GM21825 (cell line): ENCODE results near the gene MRGPRX1.
"Not testable (repeated sequence)": the region's sequence is repeated elsewhere in the genome, so short reads cannot be mapped to it uniquely, and the experiment has no call there.

Experiments
- ATAC-seq: cut with Tn5 transposase; IDR thresholded peaks from one replicate; pipeline ENCODE4 v1.9.1; 2021; ENCODE audit warnings: mild to moderate bottlenecking, moderate library complexity; ENCODE audit not compliant: unreplicated experiment

Gene MRGPRX1

DNA sequence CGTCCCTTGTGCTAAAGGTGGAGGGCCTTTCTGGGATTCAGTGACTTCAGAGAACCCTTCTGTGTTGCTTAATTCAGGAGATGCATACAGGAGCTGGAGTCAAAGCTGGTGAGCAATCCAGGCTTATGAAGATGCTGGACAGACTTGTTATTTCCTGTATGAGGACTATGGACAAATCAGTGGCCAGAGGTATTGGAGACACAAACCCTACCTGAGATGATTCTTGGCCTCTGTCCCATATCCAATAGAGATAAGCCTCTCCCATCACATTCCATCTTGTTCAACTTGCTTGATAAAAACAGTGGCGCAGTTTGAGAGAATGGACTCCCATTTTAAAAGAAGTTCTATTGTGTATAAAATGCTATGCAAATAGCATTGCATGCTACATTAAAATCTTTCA lies at the start of gene MRGPRX1:
TSS of gene MRGPRX1 (minus strand) at position 101 of the 400 bp plus-strand sequence. CDS start 4,630 bp downstream, outside the sequence.
- no peak for ATAC-seq

DNA sequence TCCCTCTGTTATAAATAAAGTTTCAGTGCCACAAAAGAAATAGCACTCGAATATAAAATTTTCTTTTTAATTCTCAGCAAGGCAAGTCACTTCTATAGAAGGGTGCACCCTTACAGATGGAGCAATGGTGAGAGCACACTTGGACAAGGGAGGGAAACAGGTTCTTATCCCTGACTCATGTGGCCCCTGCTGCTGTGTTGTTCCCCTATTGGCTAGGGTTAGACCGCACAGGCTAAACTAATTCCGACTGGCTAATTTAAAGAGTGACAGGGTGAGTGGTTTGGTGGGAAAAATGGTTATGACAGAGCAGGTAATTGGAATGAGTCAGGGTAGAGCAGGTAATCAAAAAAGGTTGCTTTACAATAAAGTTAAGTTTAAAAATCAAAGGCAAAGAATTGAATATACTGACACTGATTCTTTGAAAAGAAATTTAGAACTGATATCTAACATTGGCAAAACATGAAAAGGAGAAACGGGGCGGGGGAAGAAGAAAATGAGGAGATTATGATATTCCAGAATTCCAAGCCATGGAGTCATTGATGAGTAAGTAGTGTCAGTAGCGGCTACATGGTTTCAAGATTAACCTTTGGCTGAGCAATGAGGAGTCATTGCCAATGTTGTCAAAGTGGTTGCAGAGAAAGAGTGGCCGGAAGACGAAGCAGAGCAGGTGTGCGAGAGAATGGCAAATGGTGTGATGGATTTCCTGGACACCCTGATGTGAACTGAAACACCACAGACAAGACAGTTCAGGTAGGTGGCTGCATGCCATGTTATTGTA lies 48.4 kb upstream of the MRGPRX1 start:
- ATAC-seq, result no peak

DNA sequence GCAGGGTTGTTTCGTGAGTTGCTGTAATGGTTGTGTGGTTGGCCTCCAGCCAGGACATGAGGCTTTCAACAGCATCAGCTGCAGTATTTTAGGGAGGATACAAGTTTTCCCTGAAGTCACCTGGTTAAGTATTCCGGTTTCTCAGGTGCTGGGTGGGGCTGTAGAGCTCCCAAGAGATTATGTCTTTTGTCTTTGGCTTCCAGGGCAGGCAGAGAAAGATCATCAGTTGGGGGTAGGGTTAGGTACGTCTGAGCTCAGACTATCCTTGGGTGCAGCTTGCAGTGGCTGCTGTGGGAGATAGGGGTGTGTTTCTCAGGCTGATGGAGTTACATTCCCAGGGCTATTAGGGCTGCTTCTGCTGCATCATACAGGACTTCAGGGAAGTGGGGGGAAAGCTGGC lies 47.5 kb upstream of the MRGPRX1 start:
- ATAC-seq, result no peak

- ATAC-seq, result no peak
Observed at GRCh38 chr11:18981897-18982296, 42.7 kb upstream of the MRGPRX1 start.

GRCh38 chr11:18974192-18974591 lies 35.0 kb upstream of the MRGPRX1 start:
- no peak for ATAC-seq

GRCh38 chr11:18972336-18972735 lies 33.1 kb upstream of the MRGPRX1 start:
- ATAC-seq, result no peak

- no peak for ATAC-seq
Observed at GRCh38 chr11:18969720-18970119, 30.5 kb upstream of the MRGPRX1 start.

DNA sequence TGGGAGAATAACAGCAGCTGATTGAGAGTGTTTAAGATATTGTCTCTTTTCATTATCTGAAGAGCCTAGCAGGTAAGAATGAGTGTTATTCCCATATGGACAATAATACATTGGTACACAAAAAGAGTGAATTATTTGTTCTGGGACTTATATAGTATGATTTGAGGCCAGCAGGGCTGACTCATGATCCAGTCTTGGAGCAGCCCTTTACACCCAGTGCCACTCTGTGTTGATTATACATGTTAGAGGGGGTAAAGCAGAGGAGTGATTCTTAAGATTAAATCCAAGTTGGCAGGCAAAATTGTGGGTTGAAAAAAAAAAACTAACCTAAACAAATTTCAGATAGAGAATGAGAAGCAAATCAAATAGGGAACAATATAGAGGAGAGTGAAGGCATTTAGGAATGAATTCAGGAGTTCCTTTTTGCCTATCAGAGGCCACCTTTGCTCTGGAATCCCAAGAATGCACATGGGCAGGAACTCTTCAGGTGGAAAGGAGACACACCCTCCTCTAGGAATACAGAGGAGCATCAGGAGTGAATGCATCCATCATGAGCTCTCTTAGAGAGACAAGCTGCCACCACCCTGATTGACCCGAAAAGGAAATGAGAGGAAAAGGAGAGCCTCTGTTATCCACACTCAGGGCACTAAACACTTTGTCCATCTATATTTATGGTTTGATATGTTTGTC lies 19.2 kb upstream of the MRGPRX1 start:
- no peak for ATAC-seq

DNA sequence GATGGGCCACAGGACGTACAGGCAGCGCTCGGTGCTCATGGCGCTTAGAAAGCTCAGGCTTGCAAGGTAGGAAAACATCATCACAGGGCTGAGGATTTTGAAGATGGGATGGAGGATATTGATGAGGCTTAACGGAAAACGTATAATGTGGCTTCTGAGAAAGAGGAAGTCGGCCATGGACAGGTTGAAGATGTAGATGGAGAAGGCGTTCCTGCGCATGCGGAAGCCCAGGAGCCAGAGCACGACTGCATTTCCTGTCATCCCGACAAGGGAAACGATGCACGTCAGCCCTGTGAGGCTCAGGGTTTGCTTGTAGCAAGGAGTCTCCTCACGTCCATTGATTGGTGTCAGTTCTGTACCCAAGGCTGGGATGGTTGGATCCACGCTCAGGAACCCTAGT lies 17.4 kb upstream of the MRGPRX1 start:
- ATAC-seq, result no peak

- no peak for ATAC-seq
Observed at GRCh38 chr11:18936002-18936673, 3.1 kb downstream of the MRGPRX1 start.

- no peak for ATAC-seq
Observed at GRCh38 chr11:18934195-18934814, 4.9 kb downstream of the MRGPRX1 start.

DNA sequence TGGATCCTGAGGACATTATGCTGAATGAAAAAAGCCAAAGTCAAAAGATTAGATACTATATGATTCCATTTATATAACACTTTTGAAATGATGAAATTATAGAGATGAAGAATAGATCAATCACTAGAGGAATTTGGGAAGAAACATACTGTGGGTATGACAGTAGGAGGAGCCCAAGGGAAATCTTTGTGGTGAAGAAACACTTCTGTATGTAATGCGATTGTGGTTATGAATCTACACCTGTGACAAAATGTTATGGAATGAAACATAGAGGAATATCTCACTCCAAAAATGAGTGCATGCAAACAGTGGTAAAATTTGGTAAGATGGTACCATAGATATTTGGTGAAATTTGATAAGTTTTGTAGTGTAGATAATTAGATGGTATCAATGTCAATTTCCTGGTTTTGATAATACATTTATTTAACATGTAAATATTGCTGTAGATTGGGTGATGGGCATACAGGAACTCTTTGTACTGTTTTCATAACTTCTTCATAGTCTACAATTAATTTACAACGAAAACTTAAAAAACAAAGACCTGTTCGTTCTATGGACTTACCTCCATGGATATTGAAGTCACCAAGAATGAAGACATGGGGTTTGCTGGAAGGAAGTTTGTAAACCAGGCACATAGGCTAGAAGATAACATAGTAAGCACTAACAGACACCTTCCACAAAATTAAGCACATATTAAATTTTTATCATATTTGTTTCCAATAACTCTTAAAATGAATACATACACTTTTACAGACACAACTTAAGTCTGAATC lies 11.5 kb downstream of the MRGPRX1 start:
- ATAC-seq, result no peak

DNA sequence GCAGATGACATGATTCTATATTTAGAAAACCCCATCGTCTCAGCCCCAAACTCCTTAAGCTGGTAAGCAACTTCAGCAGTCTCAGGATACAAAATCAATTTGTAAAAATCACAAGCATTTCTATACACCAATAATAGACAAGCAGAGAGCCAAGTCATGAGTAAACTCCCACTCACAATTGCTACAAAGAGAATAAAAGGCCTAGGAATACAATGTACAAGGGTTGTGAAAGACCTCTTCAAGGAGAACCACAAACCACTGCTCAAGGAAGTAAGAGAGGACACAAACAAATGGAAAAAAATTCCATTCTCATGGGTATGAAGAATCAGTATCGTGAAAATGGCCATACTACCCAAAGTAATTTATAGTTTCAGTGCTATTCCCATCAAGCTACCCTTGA lies 13.8 kb downstream of the MRGPRX1 start:
- ATAC-seq, result not testable (repeated sequence)

- no peak for ATAC-seq
Observed at GRCh38 chr11:18912883-18913282, 26.3 kb downstream of the MRGPRX1 start.

- ATAC-seq, result no peak
Observed at GRCh38 chr11:18907391-18907790, 31.8 kb downstream of the MRGPRX1 start.

DNA sequence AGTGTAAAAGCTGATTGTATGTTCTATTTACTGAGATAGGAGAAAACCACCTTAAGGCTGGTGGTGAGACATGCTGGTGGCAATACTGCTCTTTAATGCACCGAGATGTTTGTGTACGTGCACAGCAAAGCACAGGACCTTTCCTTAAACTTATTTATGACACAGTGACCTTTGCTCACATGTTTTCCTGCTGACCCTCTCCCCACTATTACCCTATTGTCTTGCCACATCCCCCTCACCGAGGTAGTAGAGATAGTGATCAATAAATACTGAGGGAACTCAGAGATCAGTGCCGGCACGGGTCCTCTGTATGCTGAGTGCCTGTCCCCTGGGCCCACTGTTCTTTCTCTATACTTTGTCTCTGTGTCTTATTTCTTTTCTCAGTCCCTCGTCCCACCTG lies 38.6 kb downstream of the MRGPRX1 start:
- not testable (repeated sequence) for ATAC-seq

- ATAC-seq, result not testable (repeated sequence)
Observed at GRCh38 chr11:18900151-18900611, 39.0 kb downstream of the MRGPRX1 start.

- ATAC-seq, result not testable (repeated sequence)
Observed at GRCh38 chr11:18891712-18892111, 47.5 kb downstream of the MRGPRX1 start.

GRCh38 chr11:18890615-18891014 lies 48.6 kb downstream of the MRGPRX1 start:
- no peak for ATAC-seq
